ENCODE results near the gene PCDHGA3. TPM values are rescaled to one million over a fixed set of nuclear protein-coding genes. Genes with fewer than 3 reads are reported as not detected.
"Not testable (repeated sequence)": the region's sequence is repeated elsewhere in the genome, so short reads cannot be mapped to it uniquely, and the experiment has no call there.

Gene PCDHGA3
- total RNA-seq, 4 donors from 2014 or later, result 3.0 to 4.7 (median 4.1) TPM

GRCh38 chr5:141387557-141388311, 44.1 kb downstream of the PCDHGA3 start, which contains the start of gene PCDHGB4:
TSS of gene PCDHGB4 (plus strand) at chr5:141387698. CDS start at chr5:141387885, 187 bp downstream.
- H3K27ac ChIP-seq; H3K4me3 ChIP-seq (replicated peaks in 1 of 3); H3K36me3 ChIP-seq; H3K4me1 ChIP-seq; H3K27me3 ChIP-seq; intact Hi-C loops (cut with DNase I); H3K9me3 ChIP-seq: not testable (repeated sequence)
- 9 to 10% methylated on average over 19 to 21 of the region's 40 CpGs for WGBS, 2 donors
- DNase-seq, result peak; percentile 51 to 54
- peak in 4 of 6 experiments; percentile 41 to 58 (median 47) for TF ChIP-seq CTCF (IDR thresholded peaks at IDR 0.05)

DNA sequence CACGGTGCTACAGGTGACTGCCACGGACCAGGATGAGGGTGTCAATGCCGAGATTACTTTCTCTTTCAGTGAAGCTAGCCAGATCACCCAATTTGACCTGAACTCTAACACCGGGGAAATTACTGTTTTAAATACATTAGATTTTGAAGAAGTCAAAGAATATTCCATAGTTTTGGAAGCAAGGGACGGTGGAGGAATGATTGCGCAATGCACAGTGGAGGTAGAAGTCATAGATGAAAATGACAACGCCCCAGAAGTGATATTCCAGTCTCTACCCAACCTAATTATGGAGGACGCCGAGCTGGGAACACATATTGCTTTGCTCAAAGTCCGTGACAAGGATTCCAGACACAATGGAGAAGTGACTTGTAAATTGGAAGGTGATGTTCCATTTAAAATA, 45.0 kb downstream of the PCDHGA3 start:
- intact Hi-C loops (cut with DNase I), result no loop called here
- H3K9me3 ChIP-seq, result no peaks in the 10 kb centered on the region
- H3K36me3 ChIP-seq, result no peaks in the 10 kb centered on the region
- H3K27ac ChIP-seq, result no peak overlapping the region
- H3K4me1 ChIP-seq, result no peaks in the 10 kb centered on the region
- H3K4me3 ChIP-seq (replicated peaks in 1 of 3), result no peak overlapping the region
- DNase-seq, result no peak
- 47 to 56% methylated on average over 10 of the region's 10 CpGs for WGBS, 2 donors
- no peaks in the 10 kb centered on the region for H3K27me3 ChIP-seq
- TF ChIP-seq POLR2A (IDR thresholded peaks at IDR 0.05), result no peak

- 28 to 50% methylated on average over 32 to 60 of the region's 77 CpGs for WGBS, 2 donors
- H3K27ac ChIP-seq, result no peak overlapping the region
- no peaks in the 10 kb centered on the region for H3K27me3 ChIP-seq
- H3K4me1 ChIP-seq, result no peaks in the 10 kb centered on the region
- H3K4me3 ChIP-seq (replicated peaks in 1 of 3), result no peak overlapping the region
- no peaks in the 10 kb centered on the region for H3K36me3 ChIP-seq
- intact Hi-C loops (cut with DNase I), result no loop called here
- TF ChIP-seq POLR2A (IDR thresholded peaks at IDR 0.05), result no peak
- TF ChIP-seq CTCF (IDR thresholded peaks at IDR 0.05), result no peak
- no peaks in the 10 kb centered on the region for H3K9me3 ChIP-seq
- no peak for DNase-seq
These were observed 45.8 kb downstream of the PCDHGA3 start for GRCh38 chr5:141389153-141390042.

GRCh38 chr5:141392429-141393198, 49.0 kb downstream of the PCDHGA3 start, which contains the start of gene PCDHGA8:
TSS of gene PCDHGA8 (plus strand) at chr5:141392633. CDS start at chr5:141392814, 181 bp downstream.
- no peaks in the 10 kb centered on the region for H3K27me3 ChIP-seq
- H3K4me3 ChIP-seq (replicated peaks in 1 of 3), result no peak within 1 kb of the TSS
- no peaks in the 10 kb centered on the region for H3K9me3 ChIP-seq
- TF ChIP-seq POLR2A (IDR thresholded peaks at IDR 0.05), result no peak
- TF ChIP-seq CTCF (IDR thresholded peaks at IDR 0.05), result no peak
- no peaks in the 10 kb centered on the region for H3K36me3 ChIP-seq
- no peak within 1 kb of the TSS for H3K27ac ChIP-seq
- intact Hi-C loops (cut with DNase I), result no loop called here
- DNase-seq, result no peak
- no peaks in the 10 kb centered on the region for H3K4me1 ChIP-seq
- 24 to 29% methylated on average over 38 of the region's 38 CpGs for WGBS, 2 donors

DNA sequence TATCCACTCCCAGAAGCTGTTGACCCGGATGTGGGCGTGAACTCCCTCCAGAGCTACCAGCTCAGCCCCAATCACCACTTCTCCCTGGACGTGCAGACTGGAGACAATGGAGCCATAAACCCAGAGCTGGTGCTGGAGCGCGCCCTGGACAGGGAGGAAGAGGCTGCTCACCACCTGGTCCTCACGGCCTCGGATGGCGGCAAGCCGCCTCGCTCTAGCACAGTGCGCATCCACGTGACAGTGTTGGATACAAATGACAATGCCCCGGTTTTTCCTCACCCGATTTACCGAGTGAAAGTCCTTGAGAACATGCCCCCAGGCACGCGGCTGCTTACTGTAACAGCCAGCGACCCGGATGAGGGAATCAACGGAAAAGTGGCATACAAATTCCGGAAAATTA, 49.6 kb downstream of the PCDHGA3 start:
- no peaks in the 10 kb centered on the region for H3K9me3 ChIP-seq
- no peaks in the 10 kb centered on the region for H3K36me3 ChIP-seq
- H3K27me3 ChIP-seq, result no peaks in the 10 kb centered on the region
- intact Hi-C loops (cut with DNase I), result no loop called here
- no peak for TF ChIP-seq CTCF (IDR thresholded peaks at IDR 0.05)
- no peak for TF ChIP-seq POLR2A (IDR thresholded peaks at IDR 0.05)
- no peak for DNase-seq
- no peak overlapping the region for H3K27ac ChIP-seq
- H3K4me1 ChIP-seq, result no peaks in the 10 kb centered on the region
- H3K4me3 ChIP-seq (replicated peaks in 1 of 3), result no peak overlapping the region
- WGBS, 2 donors, result 39 to 40% methylated on average over 19 of the region's 21 CpGs

- intact Hi-C loops (cut with DNase I); H3K9me3 ChIP-seq; H3K4me3 ChIP-seq (replicated peaks in 1 of 3); DNase-seq; H3K4me1 ChIP-seq; H3K27me3 ChIP-seq; H3K27ac ChIP-seq; H3K36me3 ChIP-seq: not testable (repeated sequence)
- WGBS, 2 donors, result 27 to 37% methylated on average over 21 to 35 of the region's 53 CpGs
These were observed 51.0 kb downstream of the PCDHGA3 start for GRCh38 chr5:141394401-141395187.

All from thyroid gland (tissue), 4 donors.